Fibroblast of pulmonary artery (primary cell): ENCODE data around the gene PIEZO2.

Source experiments
- DNase-seq: peaks from one replicate; pipeline ENCODE4 v3.0.0-alpha.2; 2010; ENCODE audit warnings: low read depth
- H3K4me3 ChIP-seq: replicated peaks from 2 replicates; pipeline ENCODE4 v1.5.1; 2011; ENCODE audit warnings: low read depth, mild to moderate bottlenecking, control low read depth, low read length, moderate library complexity
- CTCF ChIP-seq: IDR thresholded peaks from 2 replicates; pipeline ENCODE4 v1.5.1; 2011; ENCODE audit warnings: mild to moderate bottlenecking, control low read depth, low read length, inconsistent platforms; ENCODE audit errors: missing control alignments

PIEZO2 gene

GRCh38 chr18:10739152-10739551 is 410.2 kb downstream of the PIEZO2 start:
- H3K4me3 ChIP-seq: no peak overlapping the region
- TF ChIP-seq CTCF: no peak
- DNase-seq: peak; percentile 31

GRCh38 chr18:10736984-10737383 is 412.4 kb downstream of the PIEZO2 start:
- no peak overlapping the region for H3K4me3 ChIP-seq
- no peak for TF ChIP-seq CTCF
- peak; percentile 10 for DNase-seq

- DNase-seq: no peak
- H3K4me3 ChIP-seq: no peak overlapping the region
- no peak for TF ChIP-seq CTCF
These were observed 416.4 kb downstream of the PIEZO2 start for GRCh38 chr18:10732990-10733389.

GRCh38 chr18:10727477-10727876 is 421.9 kb downstream of the PIEZO2 start:
- DNase-seq: peak; percentile 63
- no peak for TF ChIP-seq CTCF
- H3K4me3 ChIP-seq: no peak overlapping the region

GRCh38 chr18:10726198-10727068 is 422.9 kb downstream of the PIEZO2 start:
- no peak for DNase-seq
- no peak overlapping the region for H3K4me3 ChIP-seq
- no peak for TF ChIP-seq CTCF

- DNase-seq: no peak
- no peak for TF ChIP-seq CTCF
- no peak overlapping the region for H3K4me3 ChIP-seq
These were observed 424.7 kb downstream of the PIEZO2 start for GRCh38 chr18:10724666-10725065.

GRCh38 chr18:10723496-10723895 is 425.9 kb downstream of the PIEZO2 start:
- DNase-seq: no peak
- no peak for TF ChIP-seq CTCF
- no peak overlapping the region for H3K4me3 ChIP-seq
